Heart left ventricle (tissue), 16 donors: ENCODE measurements around the gene STPG4. TPM values are rescaled to one million over a fixed set of nuclear protein-coding genes. Genes with fewer than 3 reads are reported as not detected.

Source experiments
- ATAC-seq, 4 donors: fragments of 200-7000 bp; cut with Tn5 transposase; one replicate each; pipeline ENCODE4 v1.9.1; 2020 to 2022; ENCODE audit warnings: moderate library complexity in 4 of 4, mild to moderate bottlenecking in 3 of 4, moderate number of reproducible peaks in 1 of 4
- DNase-seq, 5 donors: peaks; one replicate each; pipeline ENCODE4 v3.0.0-alpha.2; 2020
- H3K27ac ChIP-seq, 12 donors: fragments of 200-600 bp; sonication (generic) in 4 of 12; one replicate each; pipeline versions ENCODE4 v1.5.0 to v1.8.0; 2016 to 2022; ENCODE audit warnings: mild to moderate bottlenecking in 2 of 12
- H3K27me3 ChIP-seq, 9 donors: fragments of 200-600 bp; sonication (generic) in 2 of 9; one replicate each; pipeline versions ENCODE4 v1.5.1 to v1.8.0; 2016 to 2022; ENCODE audit warnings: mild to moderate bottlenecking in 3 of 9
- H3K36me3 ChIP-seq, 9 donors: fragments of 200-600 bp; sonication (generic) in 2 of 9; one replicate each; pipeline versions ENCODE4 v1.5.0 to v1.8.0; 2018 to 2022; ENCODE audit warnings: mild to moderate bottlenecking in 2 of 9
- H3K4me1 ChIP-seq, 12 donors: fragments of 200-600 bp; sonication (generic) in 4 of 12; one replicate each; pipeline versions ENCODE4 v1.5.0 to v1.8.0; 2016 to 2022; ENCODE audit warnings: mild to moderate bottlenecking in 3 of 12
- H3K4me3 ChIP-seq, 12 donors: fragments of 200-600 bp; sonication (generic) in 4 of 12; one replicate each; pipeline versions ENCODE4 v1.5.0 to v1.8.0; 2017 to 2022; ENCODE audit warnings: mild to moderate bottlenecking in 9 of 12, moderate library complexity in 4 of 12
- H3K9me3 ChIP-seq, 12 donors: fragments of 200-600 bp; sonication (generic) in 4 of 12; one replicate each; pipeline versions ENCODE4 v1.5.0 to v1.8.0; 2016 to 2022; ENCODE audit warnings: mild to moderate bottlenecking in 1 of 12
- POLR2A ChIP-seq, 2 donors: fragments of 450-650 bp; IDR thresholded peaks; one replicate each; pipeline ENCODE4 v1.6.1; 2017; ENCODE audit warnings: antibody characterized with exemption in 2 of 2, mild to moderate bottlenecking in 2 of 2, moderate library complexity in 2 of 2
- WGBS, 4 donors: extraction: QIAGEN DNeasy Blood & Tissue Kit in 2 of 4; methylation state at CpG; one replicate each; pipeline versions ENCODE4 v1.1.5 to v1.1.7; 2013 to 2018; 5-methylcytosine and 5-hydroxymethylcytosine counted together
- intact Hi-C, 10 donors: fragments of 100-400 bp; cut with DNase I; formaldehyde crosslinking; loops; one replicate each; pipeline versions ENCODE4 v1.11.1 to v1.14.2; 2022
- polyA plus RNA-seq, 2 donors: library from polyadenylated mRNA; stranded (reverse); fragments of 200-250 nt; gene quantifications; one replicate each; pipeline ENCODE4 v1.2.3, GENCODE V29; 2013
- total RNA-seq, 9 donors: library from RNA; depleted of rRNA in 2 of 9; stranded (reverse); fragments of >200 nt in 2 of 9; fragmentation: NEBNext Ultra II Directional in 3 of 9; extraction: Animal tissue kit (Norgen Biotek cat#: 25700) in 3 of 9; gene quantifications; one replicate each; pipeline versions ENCODE4 v1.1.0 to v1.2.4, GENCODE V29; 2016 to 2023
- TF ChIP-seq, protein P1 (sequence below), 12 donors: fragments of 200-600 bp; sonication (generic) in 4 of 12; IDR thresholded peaks; one replicate each; pipeline versions ENCODE4 v1.5.0 to v1.8.0; 2018 to 2022; ENCODE audit warnings: antibody characterized with exemption in 12 of 12, mild to moderate bottlenecking in 5 of 12
- donor health status: ischemic (EF 13 %, LVEDD 7.1; RV severe dilation, severe dysfunction).
- donor health status: healthy with polysubstance abuse.
- donor health status: DM: no; HTN: yes; CAD: no.
- donor health status: DM: no; HTN: no; CAD: no.
- donor health status: ischemic (EF 25% LVEDD 6.9; RV normal size, moderate dysfunction).
- donor health status: ischemic (EF 25% LVEDD 5.7; RV mildly dilated, moderate dysfunction).
- donor health status: healthy.
- donor health status: DM: yes; HTN: yes; CAD: no.
- donor health status: ischemic (EF 35%, LVEDD 5.7; RV mildly dilated, moderate dysfunction).
- donor health status: nonischemic (EF 11% LVEDD 7.7; RV severe dilation, severe dysfunction).
- donor health status: DM: yes; HTN: yes; CAD: no.
- donor health status: PGD.
- donor health status: ischemic (EF 29% LVEDD 5.4; RV normal size, mild dysfunction).
- donor health status: nonischemic (EF 23%, LVEDD 6.1; RV moderate dilation, normal function).

STPG4 gene
- total and polyA plus RNA-seq, 11 donors, result 0.52 TPM; not detected in 10

DNA sequence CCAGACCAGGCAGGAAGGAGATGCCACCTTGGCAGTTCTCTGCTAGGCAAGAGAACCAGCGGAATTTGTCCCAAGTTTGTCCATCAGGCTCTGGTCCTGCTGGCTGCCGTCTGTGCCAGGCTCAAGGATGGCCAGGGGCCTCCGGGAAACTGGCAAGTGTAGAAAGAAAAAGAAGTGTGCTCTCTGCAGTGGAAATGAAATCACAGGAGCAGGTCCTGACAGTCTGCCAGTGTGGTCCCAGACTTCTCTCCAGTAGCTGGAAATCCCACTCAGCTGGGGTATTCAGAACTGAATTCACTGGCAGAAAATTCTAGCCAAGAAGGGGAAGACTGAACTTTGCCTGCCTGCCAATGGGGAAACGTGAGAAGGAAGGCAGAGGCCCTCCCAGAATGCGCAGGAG is 91.0 kb downstream of the STPG4 start:
- DNase-seq, result no peak
- Histone ChIP-seq H3K27ac (peak overlapping the region in 4 of 12 donors; percentile 15 to 45 (median 34)), H3K27me3 (no peaks in the 10 kb centered on the region), H3K4me3 (no peak overlapping the region), H3K9me3 (no peaks in the 10 kb centered on the region), H3K4me1 (peaks cover 11 to 79% (median 64%) of the 10 kb centered on the region in 12 donors), H3K36me3 (peaks cover 0 to 31% (median 0%) of the 10 kb centered on the region in 9 donors)
- TF ChIP-seq POLR2A (IDR thresholded peaks at IDR 0.05), result no peak
- TF ChIP-seq, protein P1, sequence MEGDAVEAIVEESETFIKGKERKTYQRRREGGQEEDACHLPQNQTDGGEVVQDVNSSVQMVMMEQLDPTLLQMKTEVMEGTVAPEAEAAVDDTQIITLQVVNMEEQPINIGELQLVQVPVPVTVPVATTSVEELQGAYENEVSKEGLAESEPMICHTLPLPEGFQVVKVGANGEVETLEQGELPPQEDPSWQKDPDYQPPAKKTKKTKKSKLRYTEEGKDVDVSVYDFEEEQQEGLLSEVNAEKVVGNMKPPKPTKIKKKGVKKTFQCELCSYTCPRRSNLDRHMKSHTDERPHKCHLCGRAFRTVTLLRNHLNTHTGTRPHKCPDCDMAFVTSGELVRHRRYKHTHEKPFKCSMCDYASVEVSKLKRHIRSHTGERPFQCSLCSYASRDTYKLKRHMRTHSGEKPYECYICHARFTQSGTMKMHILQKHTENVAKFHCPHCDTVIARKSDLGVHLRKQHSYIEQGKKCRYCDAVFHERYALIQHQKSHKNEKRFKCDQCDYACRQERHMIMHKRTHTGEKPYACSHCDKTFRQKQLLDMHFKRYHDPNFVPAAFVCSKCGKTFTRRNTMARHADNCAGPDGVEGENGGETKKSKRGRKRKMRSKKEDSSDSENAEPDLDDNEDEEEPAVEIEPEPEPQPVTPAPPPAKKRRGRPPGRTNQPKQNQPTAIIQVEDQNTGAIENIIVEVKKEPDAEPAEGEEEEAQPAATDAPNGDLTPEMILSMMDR (IDR thresholded peaks at IDR 0.05), result no peak
- 83 to 95% (median 86%) methylated on average over 5 of the region's 5 CpGs for whole genome bisulfite sequencing, 4 donors
- ATAC-seq, result no peak
- intact Hi-C loops, result no loop called here

DNA sequence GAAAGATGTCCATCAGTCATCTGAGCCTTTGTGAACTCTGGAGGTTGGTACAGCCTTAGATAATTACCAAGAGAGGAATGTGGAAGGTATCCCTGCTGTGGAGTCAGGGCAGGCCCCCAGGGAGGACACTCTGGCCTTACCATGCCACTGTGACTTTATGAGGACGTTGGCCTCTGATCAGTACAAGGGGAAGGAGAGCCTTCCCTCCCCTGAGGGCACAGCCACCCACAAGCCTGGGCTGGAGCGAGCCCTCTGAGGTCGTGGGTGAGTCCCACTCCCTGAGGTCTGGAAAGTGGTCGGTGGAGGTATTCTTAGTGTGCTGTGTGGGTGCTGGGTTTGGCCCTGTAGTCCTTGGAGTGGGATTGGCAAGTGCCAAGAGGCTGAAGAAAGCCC is 91.6 kb downstream of the STPG4 start:
- intact Hi-C loops, result no loop called here
- Histone ChIP-seq H3K4me1 (peaks cover 12 to 79% (median 62%) of the 10 kb centered on the region in 12 donors), H3K4me3 (no peak overlapping the region), H3K9me3 (no peaks in the 10 kb centered on the region), H3K27ac (peak overlapping the region in 8 of 12 donors; percentile 13 to 59 (median 34)), H3K27me3 (no peaks in the 10 kb centered on the region), H3K36me3 (peaks cover 0 to 31% (median 0%) of the 10 kb centered on the region in 9 donors)
- TF ChIP-seq, protein P1 (IDR thresholded peaks at IDR 0.05), result no peak
- TF ChIP-seq POLR2A (IDR thresholded peaks at IDR 0.05), result no peak
- ATAC-seq (peak in 2 of 4 donors; percentile 10 to 14), DNase-seq (peak in 1 of 5 donors; percentile 37)
- 60 to 73% (median 63%) methylated on average over 4 of the region's 4 CpGs for WGBS, 4 donors

DNA sequence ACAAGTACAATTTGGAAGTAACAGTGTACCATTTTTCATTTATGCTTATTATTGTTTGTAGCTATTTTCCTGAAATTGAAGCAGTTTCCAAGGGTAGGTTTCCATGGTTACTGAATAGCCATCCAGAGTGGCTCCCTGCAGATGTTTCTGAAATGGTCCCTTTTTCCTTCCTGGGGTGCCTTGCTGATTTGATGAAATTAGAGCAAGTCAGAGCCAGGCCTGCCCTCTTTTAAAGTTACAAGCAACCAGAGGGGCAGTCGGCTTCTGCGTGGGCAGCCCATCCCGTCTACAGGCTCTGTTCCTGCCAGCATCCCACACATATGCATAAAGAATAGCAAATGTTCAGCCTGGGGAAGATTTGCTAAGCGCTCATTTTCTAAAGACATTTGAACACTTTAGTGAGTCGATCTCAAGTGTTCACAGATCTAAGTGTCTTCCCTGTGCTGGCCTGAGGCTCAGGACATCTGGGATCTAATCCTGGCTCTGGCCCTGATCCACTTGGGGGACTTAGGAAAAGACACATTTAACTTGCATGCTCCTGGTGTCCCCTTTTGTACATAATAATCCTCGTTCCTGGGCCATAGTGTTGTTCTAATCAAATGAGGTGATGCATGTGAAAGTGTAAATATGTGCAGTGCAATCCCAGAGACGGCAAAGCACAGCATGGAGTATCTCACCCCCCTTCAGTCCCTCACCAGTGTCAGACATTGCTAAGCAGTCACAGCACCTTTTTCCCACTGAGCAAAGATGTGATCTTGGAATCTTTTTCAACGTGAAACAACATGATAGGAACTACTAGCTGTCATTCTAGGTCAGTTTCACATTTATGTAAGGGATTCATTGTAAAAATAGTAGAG is 92.2 kb downstream of the STPG4 start:
- no peak for ATAC-seq
- Histone ChIP-seq H3K4me1 (peaks cover 11 to 79% (median 62%) of the 10 kb centered on the region in 12 donors), H3K27me3 (no peaks in the 10 kb centered on the region), H3K4me3 (no peak overlapping the region), H3K27ac (peak overlapping the region in 9 of 12 donors; percentile 15 to 68 (median 45)), H3K9me3 (no peaks in the 10 kb centered on the region), H3K36me3 (peaks cover 0 to 31% (median 0%) of the 10 kb centered on the region in 9 donors)
- WGBS, 4 donors, result 33 to 46% (median 39%) methylated on average over 8 of the region's 8 CpGs
- TF ChIP-seq, protein P1 (IDR thresholded peaks at IDR 0.05), result no peak
- no peak for TF ChIP-seq POLR2A (IDR thresholded peaks at IDR 0.05)
- DNase-seq, result no peak
- intact Hi-C loops, result no loop called here

DNA sequence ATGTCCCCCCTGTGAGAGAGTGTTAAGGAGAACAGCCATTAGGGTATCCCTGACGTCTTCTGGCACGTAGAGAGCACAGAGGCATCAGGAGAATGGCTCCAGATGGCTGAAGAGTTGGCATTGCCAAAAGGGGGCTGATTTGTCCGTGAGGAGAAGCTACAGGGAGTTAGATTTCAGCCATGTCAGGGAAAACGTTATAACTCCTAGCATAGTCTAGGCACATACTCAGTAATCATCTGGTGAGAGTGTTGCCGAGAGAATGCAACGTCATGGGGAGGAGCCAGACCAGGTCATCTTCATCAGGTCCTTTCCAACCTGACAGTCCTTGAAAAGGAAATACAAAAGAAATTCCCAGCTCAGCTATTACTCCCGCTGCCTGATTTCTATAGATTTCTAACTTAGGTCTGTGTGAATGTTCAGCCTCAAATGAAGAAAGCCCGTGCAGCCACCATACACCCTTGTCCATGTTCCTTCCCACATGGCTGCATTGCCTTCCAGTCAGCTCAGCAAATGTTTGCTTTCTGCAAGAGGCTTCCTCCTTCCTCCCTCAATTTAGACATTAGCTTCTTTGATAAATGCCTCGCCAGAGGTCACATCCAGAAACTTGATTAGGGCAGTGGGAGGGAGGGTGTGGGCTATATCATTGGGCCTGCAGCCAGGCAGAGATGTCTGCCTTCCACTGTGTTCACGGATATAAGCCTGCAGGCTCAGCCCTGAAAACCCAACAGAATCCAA is 93.0 kb downstream of the STPG4 start:
- 44 to 51% (median 46%) methylated on average over 10 of the region's 10 CpGs for WGBS, 4 donors
- intact Hi-C loops, result no loop called here

More for the DNA sequence above, 93.0 kb downstream of the STPG4 start:
- DNase-seq, result no peak
- no peaks in the 10 kb centered on the region for H3K9me3 ChIP-seq
- H3K27me3 ChIP-seq, result no peaks in the 10 kb centered on the region
- peak in 2 of 4 donors; percentile 31 to 36 for ATAC-seq
- H3K4me1 ChIP-seq, result peaks cover 17 to 79% (median 65%) of the 10 kb centered on the region in 12 donors
- H3K27ac ChIP-seq, result peak overlapping the region in 9 of 12 donors; percentile 15 to 68 (median 45)
- H3K4me3 ChIP-seq, result no peak overlapping the region
- TF ChIP-seq POLR2A (IDR thresholded peaks at IDR 0.05), result no peak
- TF ChIP-seq, protein P1 (IDR thresholded peaks at IDR 0.05), result no peak
- H3K36me3 ChIP-seq, result peaks cover 0 to 31% (median 0%) of the 10 kb centered on the region in 9 donors
